Activated gamma-delta T cell treated with Interleukin-2 at 50 U/mL for 16 hours (primary cell): ENCODE results near the gene EPC2.
"Not testable (repeated sequence)": the region's sequence is repeated elsewhere in the genome, so short reads cannot be mapped to it uniquely, and the experiment has no call there.

Source experiments
- DNase-seq: peaks from one replicate; pipeline ENCODE4 v3.0.0-alpha.2; 2020

Gene EPC2

DNA sequence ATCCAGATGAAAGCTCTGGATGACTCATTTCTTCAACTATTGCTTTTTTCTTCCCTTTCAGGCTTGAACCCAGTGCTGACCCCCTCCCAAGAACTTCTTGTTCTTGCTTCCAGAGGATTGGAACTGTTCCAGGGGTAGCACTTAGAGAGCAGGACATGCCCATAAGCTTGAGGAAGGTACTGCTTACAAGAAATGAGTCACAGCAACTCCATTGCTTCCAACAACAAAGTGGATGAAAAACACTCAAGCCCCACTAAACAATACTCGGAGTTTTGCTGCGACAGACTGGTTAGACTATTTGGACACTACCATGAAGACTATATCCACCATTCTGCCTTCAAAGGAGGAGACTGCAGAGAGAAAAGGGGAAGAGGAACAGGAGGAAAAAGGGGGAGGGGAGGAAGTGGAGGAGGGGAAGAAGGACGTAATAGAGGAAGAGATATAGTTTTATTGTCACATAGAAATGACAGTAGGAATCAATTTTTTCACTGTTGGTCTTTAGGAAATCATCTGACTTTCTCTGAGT lies 1.6 kb upstream of the EPC2 start:
- no peak for DNase-seq

GRCh38 chr2:148643421-148643820 lies 1.1 kb upstream of the EPC2 start:
- no peak for DNase-seq

DNA sequence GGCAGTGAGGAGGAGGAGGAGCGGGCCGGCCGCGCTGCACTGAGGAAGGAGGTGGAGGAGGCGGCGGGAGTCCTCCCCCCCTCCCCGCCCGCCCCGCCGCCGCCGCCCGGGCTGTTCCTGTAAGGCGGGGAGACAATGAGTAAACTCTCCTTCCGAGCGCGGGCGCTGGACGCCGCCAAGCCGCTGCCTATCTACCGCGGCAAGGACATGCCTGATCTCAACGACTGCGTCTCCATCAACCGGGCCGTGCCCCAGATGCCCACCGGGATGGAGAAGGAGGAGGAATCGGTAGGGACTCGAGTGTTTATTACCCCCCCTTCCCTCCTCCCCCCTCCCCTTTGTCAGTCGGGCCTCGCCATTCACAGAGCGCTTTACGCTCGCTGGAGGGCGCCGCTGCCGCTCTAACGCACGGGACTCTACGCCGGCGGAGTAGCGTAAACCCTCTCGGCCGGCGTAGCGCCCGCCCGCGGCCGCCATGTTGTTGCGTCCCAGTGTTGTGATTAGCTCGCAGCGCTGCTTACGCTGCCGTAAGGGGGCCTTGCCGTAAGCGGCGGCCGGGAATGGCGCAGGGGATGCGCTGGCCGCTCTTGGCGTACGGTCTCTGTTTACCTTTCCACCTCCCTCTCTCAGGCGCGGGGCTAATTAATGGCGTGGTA lies 460 bp downstream of the EPC2 start:
- DNase-seq = peak; percentile 93

DNA sequence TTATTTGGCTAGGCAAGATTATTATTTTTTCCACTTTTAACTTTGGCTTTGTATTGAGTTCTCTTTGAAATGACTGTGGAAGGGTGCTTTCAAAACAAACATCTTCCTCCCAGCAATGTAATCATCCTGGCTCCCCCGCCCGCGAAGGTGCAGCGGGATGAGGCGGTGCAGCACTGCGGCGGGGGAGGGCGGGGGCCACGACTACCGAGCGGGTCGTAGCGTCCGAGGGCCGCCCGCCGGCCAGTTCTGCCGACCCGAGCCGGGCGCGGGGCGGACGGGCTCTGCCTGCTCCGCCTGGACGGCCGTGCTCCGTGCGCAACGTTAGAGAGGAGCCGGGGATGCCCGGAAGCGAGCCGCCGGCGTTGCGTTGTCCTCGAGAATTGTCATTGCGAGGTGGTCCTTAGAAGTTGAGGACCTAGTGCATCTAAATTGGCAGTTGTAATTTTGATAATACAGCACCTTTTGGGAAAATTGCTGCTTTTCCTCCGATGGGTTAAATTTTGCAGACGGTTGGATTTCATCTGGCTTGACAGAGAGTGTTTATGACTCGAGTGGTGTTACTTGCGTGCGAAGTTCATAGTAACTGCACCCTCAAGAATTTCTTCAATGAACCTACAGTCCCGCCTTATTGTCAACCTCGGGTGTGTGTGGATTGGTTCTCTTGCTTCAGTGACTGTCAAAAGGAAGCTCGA lies 1.1 kb downstream of the EPC2 start:
- peak; percentile 59 for DNase-seq

DNA sequence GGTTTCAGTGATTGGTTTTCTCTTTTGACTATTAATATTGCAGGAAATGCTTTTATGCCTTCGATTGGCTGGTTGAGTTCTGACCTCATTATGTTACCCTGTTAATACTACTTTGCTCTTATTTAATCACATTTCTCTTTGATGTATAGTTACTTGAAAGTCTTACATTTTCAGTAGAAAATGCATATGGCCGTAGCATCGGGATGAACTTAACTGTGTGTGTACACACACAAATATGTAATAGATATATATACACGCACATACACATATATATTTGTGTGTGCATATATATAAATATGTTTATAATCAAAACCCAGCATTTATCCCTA lies 1.6 kb downstream of the EPC2 start:
- no peak for DNase-seq

DNA sequence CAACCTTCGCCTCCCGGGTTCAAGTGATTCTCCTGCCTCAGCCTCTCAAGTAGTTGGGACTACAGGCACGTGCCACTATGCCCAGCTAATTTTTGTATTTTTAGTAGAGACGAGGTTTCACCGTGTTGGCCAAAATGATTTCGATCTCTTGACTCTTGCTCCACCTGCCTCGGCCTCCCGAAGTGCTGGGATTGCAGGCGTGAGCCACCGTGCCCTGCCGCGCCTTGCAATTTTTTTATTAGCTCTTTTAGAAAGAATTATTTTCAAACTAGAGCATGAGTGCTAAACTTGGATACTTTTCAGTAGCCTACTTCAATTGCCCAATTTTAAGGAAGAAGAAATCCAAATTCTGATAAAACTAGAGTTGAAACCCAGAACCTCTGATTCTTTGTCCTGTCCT lies 3.2 kb downstream of the EPC2 start:
- DNase-seq = not testable (repeated sequence)

- no peak for DNase-seq
These were observed 5.4 kb downstream of the EPC2 start for GRCh38 chr2:148649936-148650335.

DNA sequence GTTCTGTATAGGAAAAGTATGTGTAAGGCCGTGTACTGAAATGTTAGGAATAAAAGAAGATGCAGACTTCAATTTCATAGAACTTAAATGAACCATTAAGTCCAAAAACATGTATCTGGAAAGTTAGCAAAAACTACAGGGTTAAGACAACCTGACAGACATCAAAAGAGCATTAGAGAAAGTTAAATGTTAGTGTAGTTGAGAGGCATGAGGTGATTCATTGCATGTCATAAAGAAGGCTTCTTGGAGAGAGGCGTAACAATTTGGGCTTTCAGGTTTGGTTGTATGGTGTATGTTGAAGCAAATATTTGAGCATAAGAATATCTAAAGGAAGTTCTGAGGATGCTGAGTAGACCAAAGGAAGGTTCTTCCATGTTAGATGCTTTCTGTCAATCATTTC lies 6.3 kb downstream of the EPC2 start:
- no peak for DNase-seq

DNA sequence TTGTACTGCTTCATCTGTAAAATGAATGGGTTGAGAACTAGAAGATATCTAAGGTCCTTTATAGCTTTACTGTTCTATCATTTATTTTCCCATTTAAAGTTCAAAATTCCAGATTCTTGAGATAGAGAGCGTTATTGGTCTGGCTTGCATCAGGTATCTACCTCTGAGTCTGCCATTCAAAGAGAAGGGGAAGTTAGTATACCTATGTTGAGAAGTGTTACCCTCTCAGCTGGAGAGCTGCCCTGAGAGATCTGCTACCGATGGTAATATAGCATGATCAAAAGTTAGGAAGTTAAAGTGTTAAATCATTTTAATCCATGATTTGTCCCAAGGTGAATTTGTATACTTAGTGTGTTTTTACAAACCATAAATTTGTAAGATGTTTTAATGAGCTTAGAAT lies 7.4 kb downstream of the EPC2 start:
- no peak for DNase-seq

DNA sequence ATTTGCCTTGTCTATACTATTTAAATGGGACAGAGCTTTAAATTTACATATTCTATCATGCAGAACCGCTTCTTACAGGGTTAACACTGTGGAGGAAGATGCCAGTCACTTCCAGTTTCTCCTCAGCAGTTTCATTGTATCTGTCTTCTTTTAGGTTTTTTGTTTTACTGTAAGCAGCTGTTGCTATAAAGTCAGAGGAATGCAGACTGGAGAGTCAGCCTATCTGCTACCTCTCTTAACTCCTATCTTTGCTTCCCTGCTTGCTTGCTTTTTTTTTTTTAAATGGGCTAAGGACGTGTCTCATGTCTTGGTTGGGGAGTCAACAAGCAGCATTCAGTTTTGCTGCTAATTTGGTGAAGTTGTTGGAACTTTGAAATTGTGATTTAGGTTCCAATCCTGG lies 8.9 kb downstream of the EPC2 start:
- DNase-seq = no peak

DNA sequence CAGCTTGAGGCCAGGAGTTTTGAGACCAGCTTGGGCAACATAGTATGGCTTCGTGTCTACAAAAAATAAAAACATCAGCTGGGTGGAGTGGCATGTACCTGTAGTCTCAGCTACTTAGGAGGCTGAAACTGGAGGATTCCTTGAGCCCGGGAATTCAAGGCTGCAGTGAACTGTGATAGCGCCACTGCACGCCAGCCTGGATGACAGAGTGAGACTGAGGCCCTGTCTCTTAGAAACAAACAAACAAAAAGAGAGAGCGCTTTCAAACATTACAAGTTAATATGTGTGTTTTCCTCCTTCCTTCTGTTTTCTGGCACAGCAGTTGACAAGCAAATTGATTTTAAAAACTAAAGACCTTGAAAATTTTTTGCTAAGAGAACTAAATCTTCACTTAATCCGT lies 9.9 kb downstream of the EPC2 start:
- no peak for DNase-seq

DNA sequence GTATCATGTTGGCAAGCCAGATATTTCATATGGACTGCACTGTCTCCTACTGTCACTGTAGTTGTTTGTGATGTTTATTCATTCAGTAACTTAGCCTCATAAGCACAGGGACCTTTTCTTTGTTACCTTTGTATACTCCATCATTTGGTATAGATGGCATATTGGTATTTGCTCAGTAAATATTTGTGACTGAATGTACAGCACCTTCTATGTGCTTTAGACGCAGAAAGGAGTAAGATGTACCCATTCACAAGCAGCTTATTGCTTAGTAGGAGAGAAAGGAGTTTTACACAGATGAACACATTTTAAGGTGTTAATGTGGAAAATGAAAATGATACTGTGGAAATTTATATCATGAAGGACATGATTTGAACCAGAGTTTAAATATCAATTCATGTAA lies 12.0 kb downstream of the EPC2 start:
- DNase-seq = no peak

- no peak for DNase-seq
These were observed 14.5 kb downstream of the EPC2 start for GRCh38 chr2:148658807-148659722.

- no peak for DNase-seq
These were observed 16.4 kb downstream of the EPC2 start for GRCh38 chr2:148660999-148661398.

- not testable (repeated sequence) for DNase-seq
These were observed 17.8 kb downstream of the EPC2 start for GRCh38 chr2:148662332-148662731.

- DNase-seq = no peak
These were observed 19.7 kb downstream of the EPC2 start for GRCh38 chr2:148664229-148664628.

DNA sequence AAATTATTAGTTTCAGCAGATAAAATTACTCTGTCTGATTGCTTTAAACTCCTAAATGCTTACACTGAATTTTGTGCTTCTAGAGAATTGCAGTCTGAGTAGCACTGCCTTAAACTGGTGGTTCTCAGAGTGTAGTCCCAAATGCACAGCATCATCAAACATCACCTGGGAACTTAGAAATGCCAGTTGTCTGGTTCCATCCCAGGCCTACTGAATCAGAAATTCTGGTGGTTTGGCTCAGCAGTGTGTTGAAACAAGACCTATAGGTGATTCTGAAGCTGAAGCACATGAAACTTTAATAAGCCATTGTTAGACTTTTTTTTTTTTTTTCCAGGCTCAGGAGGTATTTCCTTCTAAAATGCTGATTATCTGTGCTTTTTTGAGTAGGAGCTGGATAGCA lies 22.0 kb downstream of the EPC2 start:
- DNase-seq = no peak

DNA sequence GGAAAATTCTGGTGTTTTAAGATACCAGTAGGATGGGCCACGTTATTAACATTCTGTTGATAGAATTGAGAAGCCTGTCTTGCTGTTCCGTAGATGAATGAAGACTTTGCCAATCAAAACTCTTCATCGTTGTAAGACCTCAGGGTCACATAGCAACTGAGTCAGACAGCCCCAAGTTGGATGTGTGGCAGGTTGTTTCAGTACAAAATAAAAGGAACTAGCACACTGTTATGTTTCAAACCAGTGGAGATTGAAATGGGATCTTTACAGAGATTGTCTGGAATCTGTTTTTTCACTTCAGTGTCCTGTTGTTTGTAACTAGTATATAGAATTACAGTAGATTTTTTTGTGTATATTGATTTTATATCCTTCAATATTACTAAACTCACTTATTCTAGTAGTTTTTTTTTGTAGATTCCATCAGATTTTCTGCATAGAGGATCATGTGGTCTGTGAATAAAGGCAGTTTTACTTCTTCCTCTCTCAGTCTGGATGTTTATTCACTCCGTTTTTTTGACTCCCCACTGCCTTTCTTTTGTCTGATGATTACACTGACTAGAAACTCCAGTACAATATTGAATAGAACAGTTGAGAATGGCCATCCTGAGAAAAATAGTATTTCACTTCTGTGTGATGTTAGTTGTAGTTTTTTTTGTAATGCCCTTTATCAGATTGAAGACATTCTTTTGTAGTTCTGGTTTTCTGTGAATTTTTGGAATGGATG lies 22.7 kb downstream of the EPC2 start:
- no peak for DNase-seq

- no peak for DNase-seq
These were observed 26.2 kb downstream of the EPC2 start for GRCh38 chr2:148670773-148671172.

- DNase-seq = peak; percentile 13
These were observed 29.8 kb downstream of the EPC2 start for GRCh38 chr2:148674063-148675020.

DNA sequence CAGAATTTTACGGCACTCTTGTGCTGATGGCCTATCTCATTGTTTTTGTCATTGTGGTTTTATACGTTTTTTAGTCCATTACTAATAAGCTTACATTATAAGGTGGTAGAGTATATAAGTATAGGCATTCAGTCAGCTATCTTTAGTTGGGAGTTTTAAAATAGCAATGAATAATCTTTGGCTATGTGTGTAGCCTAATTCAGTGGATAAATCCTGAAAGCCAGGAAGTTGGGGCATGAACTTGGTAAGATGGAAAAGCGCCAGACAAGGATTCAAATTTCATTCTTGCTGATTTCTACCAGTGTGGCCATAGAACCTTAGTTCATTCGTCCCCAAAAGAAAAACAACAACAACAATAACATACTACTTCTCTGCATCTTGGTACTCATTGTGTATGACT lies 31.2 kb downstream of the EPC2 start:
- DNase-seq = no peak
